GM03348 (cell line): ENCODE measurements around the gene PCP2.

Experiments used
- DNase-seq: peaks from one replicate; pipeline ENCODE4 v3.0.0; 2012; ENCODE audit warnings: low spot score

The PCP2 gene

GRCh38 chr19:7638802-7639465 is 5.4 kb upstream of the PCP2 start:
- DNase-seq, result no peak

GRCh38 chr19:7637374-7638256 is 4.1 kb upstream of the PCP2 start:
- no peak for DNase-seq

GRCh38 chr19:7636691-7637373 is 3.3 kb upstream of the PCP2 start, which contains the start of gene STXBP2:
Gene STXBP2 (plus strand): TSS chr19:7637110. CDS start chr19:7637150, 40 bp downstream.
- no peak for DNase-seq

- no peak for DNase-seq
Observed at GRCh38 chr19:7636317-7636690, 2.8 kb upstream of the PCP2 start.

GRCh38 chr19:7635670-7636069 is 2.2 kb upstream of the PCP2 start:
- no peak for DNase-seq

GRCh38 chr19:7632340-7633203 is 947 bp downstream of the PCP2 start:
- DNase-seq, result no peak

- DNase-seq, result no peak
Observed at GRCh38 chr19:7631577-7631976, 1.9 kb downstream of the PCP2 start.

- peak; percentile 99 for DNase-seq
Observed at GRCh38 chr19:7629347-7630054, 4.0 kb downstream of the PCP2 start, which contains the start of the genes PET100 and XAB2. Gene PET100 (plus strand): TSS chr19:7629793. CDS start chr19:7629834, 41 bp downstream. Gene XAB2 (minus strand): TSS chr19:7629545. CDS start chr19:7629527, 18 bp downstream.

GRCh38 chr19:7628589-7629311 is 4.8 kb downstream of the PCP2 start:
- no peak for DNase-seq

- DNase-seq, result no peak
Observed at GRCh38 chr19:7627166-7627565, 6.4 kb downstream of the PCP2 start.

GRCh38 chr19:7625763-7626372 is 7.7 kb downstream of the PCP2 start:
- DNase-seq, result no peak

- DNase-seq, result no peak
Observed at GRCh38 chr19:7624810-7625209, 8.7 kb downstream of the PCP2 start.

- DNase-seq, result no peak
Observed at GRCh38 chr19:7623725-7624603, 9.6 kb downstream of the PCP2 start.

- DNase-seq, result no peak
Observed at GRCh38 chr19:7622933-7623685, 10.4 kb downstream of the PCP2 start.

- no peak for DNase-seq
Observed at GRCh38 chr19:7620442-7621412, 12.8 kb downstream of the PCP2 start.

- DNase-seq, result no peak
Observed at GRCh38 chr19:7619671-7620441, 13.7 kb downstream of the PCP2 start.
